A673 (cell line): ENCODE measurements around the gene ZHX3.
A peak's percentile ranks its signal among the peaks of the same experiment; 100 is the strongest.

Source experiments
- EZH2 ChIP-seq: fragments of 200-600 bp; sonication (generic); IDR thresholded peaks from 2 replicates; pipeline ENCODE4 v1.6.1; 2017; ENCODE audit warnings: borderline replicate concordance, low read depth, mild to moderate bottlenecking, mixed read lengths, antibody characterized with exemption, low read length; ENCODE audit not compliant: poor library complexity, severe bottlenecking
- TF ChIP-seq, protein P1 (sequence below): fragments of 300-800, 200-600 bp; sonication (generic); conservative IDR thresholded peaks from 2 replicates; pipeline ENCODE4 v1.5.1; 2017; ENCODE audit warnings: low read depth, mild to moderate bottlenecking, antibody characterized with exemption, low read length, moderate library complexity, mixed read lengths

DNA sequence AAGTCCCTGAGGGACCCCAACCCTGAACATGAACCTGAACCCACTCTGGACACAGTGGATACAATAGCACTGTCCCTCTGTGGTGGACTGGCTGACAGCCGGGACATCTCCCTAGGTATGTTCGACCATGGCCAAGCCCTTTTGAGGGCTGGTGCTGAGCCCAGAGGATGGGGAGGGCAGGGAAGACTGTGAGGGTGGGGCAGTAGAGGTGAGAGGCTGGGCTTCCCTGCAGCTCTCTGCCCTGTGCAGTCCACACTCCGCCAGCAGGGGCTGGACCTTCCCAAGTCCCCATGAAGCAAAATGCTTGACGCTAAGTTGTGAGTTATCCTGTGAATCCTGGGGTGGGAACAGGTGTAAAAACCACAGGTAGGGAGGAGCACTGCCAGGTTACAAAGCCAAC lies 34.6 kb upstream of the ZHX3 start:
- TF ChIP-seq, protein P1, sequence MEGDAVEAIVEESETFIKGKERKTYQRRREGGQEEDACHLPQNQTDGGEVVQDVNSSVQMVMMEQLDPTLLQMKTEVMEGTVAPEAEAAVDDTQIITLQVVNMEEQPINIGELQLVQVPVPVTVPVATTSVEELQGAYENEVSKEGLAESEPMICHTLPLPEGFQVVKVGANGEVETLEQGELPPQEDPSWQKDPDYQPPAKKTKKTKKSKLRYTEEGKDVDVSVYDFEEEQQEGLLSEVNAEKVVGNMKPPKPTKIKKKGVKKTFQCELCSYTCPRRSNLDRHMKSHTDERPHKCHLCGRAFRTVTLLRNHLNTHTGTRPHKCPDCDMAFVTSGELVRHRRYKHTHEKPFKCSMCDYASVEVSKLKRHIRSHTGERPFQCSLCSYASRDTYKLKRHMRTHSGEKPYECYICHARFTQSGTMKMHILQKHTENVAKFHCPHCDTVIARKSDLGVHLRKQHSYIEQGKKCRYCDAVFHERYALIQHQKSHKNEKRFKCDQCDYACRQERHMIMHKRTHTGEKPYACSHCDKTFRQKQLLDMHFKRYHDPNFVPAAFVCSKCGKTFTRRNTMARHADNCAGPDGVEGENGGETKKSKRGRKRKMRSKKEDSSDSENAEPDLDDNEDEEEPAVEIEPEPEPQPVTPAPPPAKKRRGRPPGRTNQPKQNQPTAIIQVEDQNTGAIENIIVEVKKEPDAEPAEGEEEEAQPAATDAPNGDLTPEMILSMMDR, result 0 out of 2 replicates have a peak, but pooled peaks have one; percentile 20
- TF ChIP-seq EZH2, result no peak
